ENCODE data around the gene ISYNA1. TPM values are rescaled to one million over a fixed set of nuclear protein-coding genes. Genes with fewer than 3 reads are reported as not detected.

ISYNA1 gene
- total and polyA plus RNA-seq, 2 of the 13 experiments (the other 11 are each of a cell fraction or from before 2014, with no cell fraction given) = 29.6 to 48.5 TPM

DNA sequence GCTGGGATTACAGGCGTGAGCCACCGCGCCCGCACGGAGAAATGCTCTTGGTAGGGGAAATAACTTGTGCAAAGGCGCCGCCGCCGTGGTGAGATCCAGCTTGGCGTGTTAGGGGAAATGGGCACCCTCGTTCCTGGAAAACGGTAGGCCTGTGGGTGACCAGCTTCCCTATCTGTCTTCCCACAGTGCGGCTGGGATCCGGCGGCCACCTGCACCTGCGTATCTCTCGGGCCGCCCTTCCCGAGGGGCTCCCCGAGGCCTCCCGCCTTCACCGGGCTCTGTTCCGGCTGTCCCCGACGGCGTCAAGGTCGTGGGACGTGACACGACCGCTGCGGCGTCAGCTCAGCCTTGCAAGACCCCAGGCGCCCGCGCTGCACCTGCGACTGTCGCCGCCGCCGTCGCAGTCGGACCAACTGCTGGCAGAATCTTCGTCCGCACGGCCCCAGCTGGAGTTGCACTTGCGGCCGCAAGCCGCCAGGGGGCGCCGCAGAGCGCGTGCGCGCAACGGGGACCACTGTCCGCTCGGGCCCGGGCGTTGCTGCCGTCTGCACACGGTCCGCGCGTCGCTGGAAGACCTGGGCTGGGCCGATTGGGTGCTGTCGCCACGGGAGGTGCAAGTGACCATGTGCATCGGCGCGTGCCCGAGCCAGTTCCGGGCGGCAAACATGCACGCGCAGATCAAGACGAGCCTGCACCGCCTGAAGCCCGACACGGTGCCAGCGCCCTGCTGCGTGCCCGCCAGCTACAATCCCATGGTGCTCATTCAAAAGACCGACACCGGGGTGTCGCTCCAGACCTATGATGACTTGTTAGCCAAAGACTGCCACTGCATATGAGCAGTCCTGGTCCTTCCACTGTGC lies 49.6 kb downstream of the ISYNA1 start (continued):
- TF ChIP-seq, protein P1, sequence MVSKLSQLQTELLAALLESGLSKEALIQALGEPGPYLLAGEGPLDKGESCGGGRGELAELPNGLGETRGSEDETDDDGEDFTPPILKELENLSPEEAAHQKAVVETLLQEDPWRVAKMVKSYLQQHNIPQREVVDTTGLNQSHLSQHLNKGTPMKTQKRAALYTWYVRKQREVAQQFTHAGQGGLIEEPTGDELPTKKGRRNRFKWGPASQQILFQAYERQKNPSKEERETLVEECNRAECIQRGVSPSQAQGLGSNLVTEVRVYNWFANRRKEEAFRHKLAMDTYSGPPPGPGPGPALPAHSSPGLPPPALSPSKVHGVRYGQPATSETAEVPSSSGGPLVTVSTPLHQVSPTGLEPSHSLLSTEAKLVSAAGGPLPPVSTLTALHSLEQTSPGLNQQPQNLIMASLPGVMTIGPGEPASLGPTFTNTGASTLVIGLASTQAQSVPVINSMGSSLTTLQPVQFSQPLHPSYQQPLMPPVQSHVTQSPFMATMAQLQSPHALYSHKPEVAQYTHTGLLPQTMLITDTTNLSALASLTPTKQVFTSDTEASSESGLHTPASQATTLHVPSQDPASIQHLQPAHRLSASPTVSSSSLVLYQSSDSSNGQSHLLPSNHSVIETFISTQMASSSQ (IDR thresholded peaks at IDR 0.05; ENCODE audit: low read depth) = no peak
- TF ChIP-seq, protein P1 (CRISPR knock-in tag; IDR thresholded peaks at IDR 0.05; ENCODE audit: borderline replicate concordance) = peak; percentile 69; the same call in 1 of the 2 replicates
- TF ChIP-seq ZNF121 (CRISPR knock-in tag; IDR thresholded peaks at IDR 0.05) (peak; percentile 72), ZNF260 (CRISPR knock-in tag; IDR thresholded peaks at IDR 0.05; ENCODE audit: borderline replicate concordance, low read depth) (0 out of 2 replicates have a peak, but pooled peaks have one; percentile 26), HDAC1 (CRISPR knock-in tag; IDR thresholded peaks at IDR 0.05) (peak; percentile 60), KMT2B (CRISPR knock-in tag; IDR thresholded peaks at IDR 0.05) (no peak; the same call in 1 of the 2 replicates), ZNF777 (CRISPR knock-in tag; IDR thresholded peaks at IDR 0.05) (peak; percentile 85), SMAD3 (CRISPR knock-in tag; IDR thresholded peaks at IDR 0.05) (no peak), NR2F1 (CRISPR knock-in tag; IDR thresholded peaks at IDR 0.05) (peak in 1 of 2 experiments; percentile 6; a peak in 1 of 4 replicates), FLYWCH1 (CRISPR knock-in tag; IDR thresholded peaks at IDR 0.05) (no peak), YEATS2 (CRISPR knock-in tag; IDR thresholded peaks at IDR 0.05; ENCODE audit: borderline replicate concordance) (0 out of 2 replicates have a peak, but pooled peaks have one; percentile 13), SP5 (CRISPR knock-in tag; IDR thresholded peaks at IDR 0.05; ENCODE audit: borderline replicate concordance, low read depth) (peak; percentile 24; the same call in 1 of the 2 replicates), FOXA3 (CRISPR knock-in tag; IDR thresholded peaks at IDR 0.05) (no peak; the same call in 1 of the 2 replicates), BRD4 (CRISPR knock-in tag; IDR thresholded peaks at IDR 0.05) (peak; percentile 55; the same call in 1 of the 2 replicates), DR1 (CRISPR knock-in tag; IDR thresholded peaks at IDR 0.05) (peak; percentile 78), RFX3 (CRISPR knock-in tag; IDR thresholded peaks at IDR 0.05) (no peak), TCF12 (IDR thresholded peaks at IDR 0.05) (no peak), TCF12 (CRISPR knock-in tag; IDR thresholded peaks at IDR 0.05) (peak; percentile 77; the same call in 1 of the 2 replicates), RARA (CRISPR knock-in tag; IDR thresholded peaks at IDR 0.05) (no peak; the same call in 1 of the 2 replicates)
- TF ChIP-seq, protein P2, sequence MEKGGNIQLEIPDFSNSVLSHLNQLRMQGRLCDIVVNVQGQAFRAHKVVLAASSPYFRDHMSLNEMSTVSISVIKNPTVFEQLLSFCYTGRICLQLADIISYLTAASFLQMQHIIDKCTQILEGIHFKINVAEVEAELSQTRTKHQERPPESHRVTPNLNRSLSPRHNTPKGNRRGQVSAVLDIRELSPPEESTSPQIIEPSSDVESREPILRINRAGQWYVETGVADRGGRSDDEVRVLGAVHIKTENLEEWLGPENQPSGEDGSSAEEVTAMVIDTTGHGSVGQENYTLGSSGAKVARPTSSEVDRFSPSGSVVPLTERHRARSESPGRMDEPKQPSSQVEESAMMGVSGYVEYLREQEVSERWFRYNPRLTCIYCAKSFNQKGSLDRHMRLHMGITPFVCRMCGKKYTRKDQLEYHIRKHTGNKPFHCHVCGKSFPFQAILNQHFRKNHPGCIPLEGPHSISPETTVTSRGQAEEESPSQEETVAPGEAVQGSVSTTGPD (CRISPR knock-in tag; IDR thresholded peaks at IDR 0.05) = no peak
- TF ChIP-seq, protein P3, sequence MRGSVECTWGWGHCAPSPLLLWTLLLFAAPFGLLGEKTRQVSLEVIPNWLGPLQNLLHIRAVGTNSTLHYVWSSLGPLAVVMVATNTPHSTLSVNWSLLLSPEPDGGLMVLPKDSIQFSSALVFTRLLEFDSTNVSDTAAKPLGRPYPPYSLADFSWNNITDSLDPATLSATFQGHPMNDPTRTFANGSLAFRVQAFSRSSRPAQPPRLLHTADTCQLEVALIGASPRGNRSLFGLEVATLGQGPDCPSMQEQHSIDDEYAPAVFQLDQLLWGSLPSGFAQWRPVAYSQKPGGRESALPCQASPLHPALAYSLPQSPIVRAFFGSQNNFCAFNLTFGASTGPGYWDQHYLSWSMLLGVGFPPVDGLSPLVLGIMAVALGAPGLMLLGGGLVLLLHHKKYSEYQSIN (CRISPR knock-in tag; IDR thresholded peaks at IDR 0.05; ENCODE audit: borderline replicate concordance) = peak; percentile 80; the same call in 1 of the 2 replicates
- TF ChIP-seq, protein P4, sequence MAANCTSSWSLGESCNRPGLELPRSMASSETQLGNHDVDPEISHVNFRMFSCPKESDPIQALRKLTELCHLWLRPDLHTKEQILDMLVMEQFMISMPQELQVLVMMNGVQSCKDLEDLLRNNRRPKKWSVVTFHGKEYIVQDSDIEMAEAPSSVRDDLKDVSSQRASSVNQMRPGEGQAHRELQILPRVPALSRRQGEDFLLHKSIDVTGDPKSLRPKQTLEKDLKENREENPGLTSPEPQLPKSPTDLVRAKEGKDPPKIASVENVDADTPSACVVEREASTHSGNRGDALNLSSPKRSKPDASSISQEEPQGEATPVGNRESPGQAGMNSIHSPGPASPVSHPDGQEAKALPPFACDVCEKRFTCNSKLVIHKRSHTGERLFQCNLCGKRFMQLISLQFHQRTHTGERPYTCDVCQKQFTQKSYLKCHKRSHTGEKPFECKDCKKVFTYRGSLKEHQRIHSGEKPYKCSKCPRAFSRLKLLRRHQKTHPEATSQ (CRISPR knock-in tag; IDR thresholded peaks at IDR 0.05; ENCODE audit: borderline replicate concordance) = no peak; the same call in 1 of the 2 replicates
